HG03175 (cell line): ENCODE measurements around the gene COL6A5.

Experiments used
- ATAC-seq: cut with Tn5 transposase; IDR thresholded peaks from one replicate; pipeline ENCODE4 v1.9.1; 2021; ENCODE audit warnings: mild to moderate bottlenecking, moderate library complexity; ENCODE audit not compliant: unreplicated experiment

The COL6A5 gene

GRCh38 chr3:130509008-130509407, 163.5 kb downstream of the COL6A5 start:
- no peak for ATAC-seq

- ATAC-seq, result no peak
Observed at GRCh38 chr3:130514681-130515080, 169.2 kb downstream of the COL6A5 start.

GRCh38 chr3:130515755-130516154, 170.3 kb downstream of the COL6A5 start:
- ATAC-seq, result no peak

GRCh38 chr3:130516645-130517512, 171.4 kb downstream of the COL6A5 start, which contains the start of gene COL6A6:
Gene COL6A6 (plus strand): TSS chr3:130517177. CDS start chr3:130560365, 43,188 bp downstream.
- ATAC-seq, result no peak

- no peak for ATAC-seq
Observed at GRCh38 chr3:130517602-130518001, 172.1 kb downstream of the COL6A5 start.

GRCh38 chr3:130519754-130520153, 174.3 kb downstream of the COL6A5 start:
- no peak for ATAC-seq

GRCh38 chr3:130522399-130522798, 176.9 kb downstream of the COL6A5 start:
- ATAC-seq, result no peak

- ATAC-seq, result no peak
Observed at GRCh38 chr3:130527426-130527825, 182.0 kb downstream of the COL6A5 start.

GRCh38 chr3:130528120-130528519, 182.6 kb downstream of the COL6A5 start:
- no peak for ATAC-seq

- ATAC-seq, result no peak
Observed at GRCh38 chr3:130529486-130530215, 184.2 kb downstream of the COL6A5 start.

- ATAC-seq, result no peak
Observed at GRCh38 chr3:130533247-130533646, 187.8 kb downstream of the COL6A5 start.
